ENCODE measurements around the gene DYNC1I1. TPM values are rescaled to one million over a fixed set of nuclear protein-coding genes. Genes with fewer than 3 reads are reported as not detected.
A peak's percentile ranks its signal among the peaks of the same experiment; 100 is the strongest.

DYNC1I1 gene
- polyA plus RNA-seq, 1 of the 3 experiments (the other 2 are of a cell fraction) = 0.05 TPM

DNA sequence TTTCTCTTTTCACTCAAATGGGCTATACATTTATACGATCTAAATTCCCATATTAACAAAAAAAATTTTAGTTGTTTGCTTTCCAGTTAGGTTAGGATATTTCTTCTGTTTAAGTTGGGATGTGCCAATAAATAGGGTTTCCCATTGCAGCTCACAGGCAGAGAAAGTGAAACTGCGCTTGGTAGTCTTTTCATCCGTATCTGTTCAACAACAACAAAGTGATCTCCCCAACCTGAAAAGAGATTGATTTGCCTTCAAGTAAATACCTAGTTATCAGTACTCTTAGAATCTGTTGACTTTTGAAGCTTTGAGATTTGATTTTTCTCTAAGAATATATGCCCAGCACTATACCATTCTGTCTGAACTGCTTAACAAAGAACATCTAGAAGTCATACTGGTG lies 143.4 kb downstream of the DYNC1I1 start:
- H3K4me2 ChIP-seq = 0 out of 2 replicates have a peak overlapping the region, but pooled peaks have one; percentile 50
- no peak for DNase-seq
- no peaks in the 10 kb centered on the region for H3K4me1 ChIP-seq (ENCODE audit: control insufficient read depth in 1 of 2, insufficient read depth in 2 of 2, low read depth in 1 of 2, low read length in 1 of 2)
- H2AFZ ChIP-seq (ENCODE audit: low read depth) = peak overlapping the region; percentile 23; the same call in 1 of the 2 replicates
- H3K9ac ChIP-seq = no peak overlapping the region
- 68% methylated on average over 3 of the region's 3 CpGs for WGBS (ENCODE audit: low lambda C conversion rate)
- no peaks in the 10 kb centered on the region for H3K36me3 ChIP-seq (replicated peaks in 1 of 2; ENCODE audit: control insufficient read depth in 1 of 2, insufficient read depth in 2 of 2, low read length in 1 of 2)
- no peaks in the 10 kb centered on the region for H3K27me3 ChIP-seq (ENCODE audit: insufficient read depth)
- ChIA-PET CTCF (interaction anchor here (0.7 to 8.4 kb wide), 76 partner anchors 10 to 1930 kb away, joined by 3 to 191 read pairs (median 4); partner anchors contain the start of gene DLX5), POLR2A (no interaction called here)
- no peaks in the 10 kb centered on the region for H3K9me2 ChIP-seq
- H3K27ac ChIP-seq (ENCODE audit: low read depth in 2 of 2, low read length in 1 of 2) = no peak overlapping the region
- peak overlapping the region in 1 of 2 experiments; percentile 14; a peak in 1 of 4 replicates for H3K4me3 ChIP-seq (ENCODE audit: low read depth in 2 of 2, low read length in 1 of 2)
- H3K9me3 ChIP-seq = no peaks in the 10 kb centered on the region
- no peaks in the 10 kb centered on the region for H3F3A ChIP-seq (replicated peaks; ENCODE audit: insufficient read depth)
- TF ChIP-seq YY1 (IDR thresholded peaks at IDR 0.05; ENCODE audit: low read depth) = no peak
- TF ChIP-seq, protein P1, sequence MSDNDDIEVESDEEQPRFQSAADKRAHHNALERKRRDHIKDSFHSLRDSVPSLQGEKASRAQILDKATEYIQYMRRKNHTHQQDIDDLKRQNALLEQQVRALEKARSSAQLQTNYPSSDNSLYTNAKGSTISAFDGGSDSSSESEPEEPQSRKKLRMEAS (IDR thresholded peaks at IDR 0.05; ENCODE audit: low read depth) = no peak
- TF ChIP-seq NRF1 (IDR thresholded peaks at IDR 0.05; ENCODE audit: low read depth, low read length) = no peak
- no peak for TF ChIP-seq SIN3A (IDR thresholded peaks at IDR 0.05; ENCODE audit: borderline replicate concordance, low read depth, low read length)
- no peak for TF ChIP-seq FOXJ3 (CRISPR knock-in tag; IDR thresholded peaks at IDR 0.05)
- TF ChIP-seq, protein P2, sequence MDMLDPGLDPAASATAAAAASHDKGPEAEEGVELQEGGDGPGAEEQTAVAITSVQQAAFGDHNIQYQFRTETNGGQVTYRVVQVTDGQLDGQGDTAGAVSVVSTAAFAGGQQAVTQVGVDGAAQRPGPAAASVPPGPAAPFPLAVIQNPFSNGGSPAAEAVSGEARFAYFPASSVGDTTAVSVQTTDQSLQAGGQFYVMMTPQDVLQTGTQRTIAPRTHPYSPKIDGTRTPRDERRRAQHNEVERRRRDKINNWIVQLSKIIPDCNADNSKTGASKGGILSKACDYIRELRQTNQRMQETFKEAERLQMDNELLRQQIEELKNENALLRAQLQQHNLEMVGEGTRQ (IDR thresholded peaks at IDR 0.05; ENCODE audit: borderline replicate concordance, low read depth, low read length) = no peak
- TF ChIP-seq, protein P3, sequence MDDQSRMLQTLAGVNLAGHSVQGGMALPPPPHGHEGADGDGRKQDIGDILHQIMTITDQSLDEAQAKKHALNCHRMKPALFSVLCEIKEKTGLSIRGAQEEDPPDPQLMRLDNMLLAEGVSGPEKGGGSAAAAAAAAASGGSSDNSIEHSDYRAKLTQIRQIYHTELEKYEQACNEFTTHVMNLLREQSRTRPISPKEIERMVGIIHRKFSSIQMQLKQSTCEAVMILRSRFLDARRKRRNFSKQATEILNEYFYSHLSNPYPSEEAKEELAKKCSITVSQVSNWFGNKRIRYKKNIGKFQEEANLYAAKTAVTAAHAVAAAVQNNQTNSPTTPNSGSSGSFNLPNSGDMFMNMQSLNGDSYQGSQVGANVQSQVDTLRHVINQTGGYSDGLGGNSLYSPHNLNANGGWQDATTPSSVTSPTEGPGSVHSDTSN (IDR thresholded peaks at IDR 0.05) = no peak
- no peak for TF ChIP-seq MXI1 (IDR thresholded peaks at IDR 0.05; ENCODE audit: low read depth, low read length)
- no peak for TF ChIP-seq TCF12 (IDR thresholded peaks at IDR 0.05)
- TF ChIP-seq EP300 (IDR thresholded peaks at IDR 0.05; ENCODE audit: borderline replicate concordance in 1 of 2, low read depth in 1 of 2, low read length in 1 of 2) = no peak
- TF ChIP-seq GABPA (IDR thresholded peaks at IDR 0.05; ENCODE audit: low read depth) = no peak
- TF ChIP-seq, protein P4, sequence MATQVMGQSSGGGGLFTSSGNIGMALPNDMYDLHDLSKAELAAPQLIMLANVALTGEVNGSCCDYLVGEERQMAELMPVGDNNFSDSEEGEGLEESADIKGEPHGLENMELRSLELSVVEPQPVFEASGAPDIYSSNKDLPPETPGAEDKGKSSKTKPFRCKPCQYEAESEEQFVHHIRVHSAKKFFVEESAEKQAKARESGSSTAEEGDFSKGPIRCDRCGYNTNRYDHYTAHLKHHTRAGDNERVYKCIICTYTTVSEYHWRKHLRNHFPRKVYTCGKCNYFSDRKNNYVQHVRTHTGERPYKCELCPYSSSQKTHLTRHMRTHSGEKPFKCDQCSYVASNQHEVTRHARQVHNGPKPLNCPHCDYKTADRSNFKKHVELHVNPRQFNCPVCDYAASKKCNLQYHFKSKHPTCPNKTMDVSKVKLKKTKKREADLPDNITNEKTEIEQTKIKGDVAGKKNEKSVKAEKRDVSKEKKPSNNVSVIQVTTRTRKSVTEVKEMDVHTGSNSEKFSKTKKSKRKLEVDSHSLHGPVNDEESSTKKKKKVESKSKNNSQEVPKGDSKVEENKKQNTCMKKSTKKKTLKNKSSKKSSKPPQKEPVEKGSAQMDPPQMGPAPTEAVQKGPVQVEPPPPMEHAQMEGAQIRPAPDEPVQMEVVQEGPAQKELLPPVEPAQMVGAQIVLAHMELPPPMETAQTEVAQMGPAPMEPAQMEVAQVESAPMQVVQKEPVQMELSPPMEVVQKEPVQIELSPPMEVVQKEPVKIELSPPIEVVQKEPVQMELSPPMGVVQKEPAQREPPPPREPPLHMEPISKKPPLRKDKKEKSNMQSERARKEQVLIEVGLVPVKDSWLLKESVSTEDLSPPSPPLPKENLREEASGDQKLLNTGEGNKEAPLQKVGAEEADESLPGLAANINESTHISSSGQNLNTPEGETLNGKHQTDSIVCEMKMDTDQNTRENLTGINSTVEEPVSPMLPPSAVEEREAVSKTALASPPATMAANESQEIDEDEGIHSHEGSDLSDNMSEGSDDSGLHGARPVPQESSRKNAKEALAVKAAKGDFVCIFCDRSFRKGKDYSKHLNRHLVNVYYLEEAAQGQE (IDR thresholded peaks at IDR 0.05; ENCODE audit: low read depth, low read length) = no peak
- no peak for TF ChIP-seq RXRA (IDR thresholded peaks at IDR 0.05; ENCODE audit: borderline replicate concordance, low read depth)
- no peak for TF ChIP-seq TAF1 (IDR thresholded peaks at IDR 0.05; ENCODE audit: borderline replicate concordance, low read depth, low read length)
- no peak for TF ChIP-seq FOXM1 (IDR thresholded peaks at IDR 0.05; ENCODE audit: low read depth)
- TF ChIP-seq MEF2A (IDR thresholded peaks at IDR 0.05; ENCODE audit: borderline replicate concordance, low read depth) = no peak
- no peak for TF ChIP-seq RAD21 (IDR thresholded peaks at IDR 0.05; ENCODE audit: low read length)
- TF ChIP-seq, protein P5, sequence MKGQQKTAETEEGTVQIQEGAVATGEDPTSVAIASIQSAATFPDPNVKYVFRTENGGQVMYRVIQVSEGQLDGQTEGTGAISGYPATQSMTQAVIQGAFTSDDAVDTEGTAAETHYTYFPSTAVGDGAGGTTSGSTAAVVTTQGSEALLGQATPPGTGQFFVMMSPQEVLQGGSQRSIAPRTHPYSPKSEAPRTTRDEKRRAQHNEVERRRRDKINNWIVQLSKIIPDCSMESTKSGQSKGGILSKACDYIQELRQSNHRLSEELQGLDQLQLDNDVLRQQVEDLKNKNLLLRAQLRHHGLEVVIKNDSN (IDR thresholded peaks at IDR 0.05; ENCODE audit: borderline replicate concordance, low read depth) = no peak
- TF ChIP-seq GATA2 (CRISPR knock-in tag; IDR thresholded peaks at IDR 0.05) = no peak
- TF ChIP-seq ELF1 (IDR thresholded peaks at IDR 0.05) = no peak
- no peaks in the 10 kb centered on the region for H3K79me2 ChIP-seq (ENCODE audit: insufficient read depth)
- H4K20me1 ChIP-seq (ENCODE audit: insufficient read depth) = no peaks in the 10 kb centered on the region
